Glutamatergic neuron (in vitro differentiated cells): ENCODE measurements around the gene ZNF484. TPM values are rescaled to one million over a fixed set of nuclear protein-coding genes. Genes with fewer than 3 reads are reported as not detected.
"Not testable (repeated sequence)": the region's sequence is repeated elsewhere in the genome, so short reads cannot be mapped to it uniquely, and the experiment has no call there.

Source experiments
- DNase-seq: peaks from one replicate; pipeline ENCODE4 v3.0.0; 2022
- H3K27ac Mint-ChIP-seq: one replicate; pipeline ENCODE4 v1.8.0; 2020; ENCODE audit warnings: mild to moderate bottlenecking, mixed read lengths, inconsistent platforms; ENCODE audit not compliant: unreplicated experiment
- H3K27me3 Mint-ChIP-seq: one replicate; pipeline ENCODE4 v1.8.0; 2020; ENCODE audit warnings: mild to moderate bottlenecking, moderate library complexity, mixed read lengths, inconsistent platforms; ENCODE audit not compliant: unreplicated experiment
- H3K36me3 Mint-ChIP-seq: one replicate; pipeline ENCODE4 v1.8.0; 2020; ENCODE audit warnings: mild to moderate bottlenecking, mixed read lengths, inconsistent platforms; ENCODE audit not compliant: unreplicated experiment
- H3K4me1 Mint-ChIP-seq: one replicate; pipeline ENCODE4 v1.8.0; 2020; ENCODE audit warnings: mild to moderate bottlenecking, low read depth, mixed read lengths, inconsistent platforms; ENCODE audit not compliant: unreplicated experiment
- H3K4me3 Mint-ChIP-seq: one replicate; pipeline ENCODE4 v1.8.0; 2020; ENCODE audit warnings: mild to moderate bottlenecking, mixed read lengths, inconsistent platforms; ENCODE audit not compliant: unreplicated experiment
- H3K9me3 Mint-ChIP-seq: one replicate; pipeline ENCODE4 v1.8.0; 2020; ENCODE audit warnings: mild to moderate bottlenecking, moderate library complexity, mixed read lengths, inconsistent platforms; ENCODE audit not compliant: unreplicated experiment
- total RNA-seq: library from RNA; stranded (reverse); fragmentation: NEBNext Ultra II Directional; extraction: Animal tissue kit (Norgen Biotek cat#: 25700); gene quantifications from one replicate; pipeline ENCODE4 v1.2.1, GENCODE V29; 2021; ENCODE audit not compliant: unreplicated experiment
- TF ChIP-seq, protein P1 (sequence below): fragments of 200-600 bp; sonication (generic); IDR thresholded peaks from one replicate; pipeline ENCODE4 v1.5.0; 2021; ENCODE audit not compliant: partially characterized antibody, unreplicated experiment

ZNF484 gene
- total RNA-seq, 1 donor from 2014 or later, result 14.4 TPM

DNA sequence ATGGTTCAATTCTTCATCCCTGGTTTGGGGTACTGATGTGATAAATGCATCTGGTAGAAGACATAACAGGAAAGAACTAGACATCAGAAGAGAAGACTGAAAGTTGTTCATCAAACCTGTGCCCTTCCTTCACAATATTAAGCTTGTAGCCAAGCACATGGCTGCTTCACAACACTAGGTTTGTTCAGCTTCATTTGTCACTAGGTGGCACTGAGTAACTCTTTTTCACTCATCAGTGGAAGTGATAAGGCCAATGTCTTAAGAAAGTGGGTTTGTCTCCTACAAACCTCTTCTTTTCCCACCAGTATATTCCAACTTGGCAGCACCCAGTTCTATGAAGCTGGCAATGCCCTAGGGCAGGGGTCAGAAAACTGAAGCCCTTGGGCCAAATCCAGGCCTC lies 26.9 kb downstream of the ZNF484 start:
- no peaks in the 10 kb centered on the region for H3K27me3 Mint-ChIP-seq
- no peak overlapping the region for H3K27ac Mint-ChIP-seq
- TF ChIP-seq, protein P1, sequence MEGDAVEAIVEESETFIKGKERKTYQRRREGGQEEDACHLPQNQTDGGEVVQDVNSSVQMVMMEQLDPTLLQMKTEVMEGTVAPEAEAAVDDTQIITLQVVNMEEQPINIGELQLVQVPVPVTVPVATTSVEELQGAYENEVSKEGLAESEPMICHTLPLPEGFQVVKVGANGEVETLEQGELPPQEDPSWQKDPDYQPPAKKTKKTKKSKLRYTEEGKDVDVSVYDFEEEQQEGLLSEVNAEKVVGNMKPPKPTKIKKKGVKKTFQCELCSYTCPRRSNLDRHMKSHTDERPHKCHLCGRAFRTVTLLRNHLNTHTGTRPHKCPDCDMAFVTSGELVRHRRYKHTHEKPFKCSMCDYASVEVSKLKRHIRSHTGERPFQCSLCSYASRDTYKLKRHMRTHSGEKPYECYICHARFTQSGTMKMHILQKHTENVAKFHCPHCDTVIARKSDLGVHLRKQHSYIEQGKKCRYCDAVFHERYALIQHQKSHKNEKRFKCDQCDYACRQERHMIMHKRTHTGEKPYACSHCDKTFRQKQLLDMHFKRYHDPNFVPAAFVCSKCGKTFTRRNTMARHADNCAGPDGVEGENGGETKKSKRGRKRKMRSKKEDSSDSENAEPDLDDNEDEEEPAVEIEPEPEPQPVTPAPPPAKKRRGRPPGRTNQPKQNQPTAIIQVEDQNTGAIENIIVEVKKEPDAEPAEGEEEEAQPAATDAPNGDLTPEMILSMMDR, result no peak
- DNase-seq, result no peak
- peaks cover 47% of the 10 kb centered on the region for H3K36me3 Mint-ChIP-seq
- H3K4me3 Mint-ChIP-seq, result no peak overlapping the region
- H3K9me3 Mint-ChIP-seq, result peaks cover 11% of the 10 kb centered on the region
- H3K4me1 Mint-ChIP-seq, result peaks cover 2% of the 10 kb centered on the region

DNA sequence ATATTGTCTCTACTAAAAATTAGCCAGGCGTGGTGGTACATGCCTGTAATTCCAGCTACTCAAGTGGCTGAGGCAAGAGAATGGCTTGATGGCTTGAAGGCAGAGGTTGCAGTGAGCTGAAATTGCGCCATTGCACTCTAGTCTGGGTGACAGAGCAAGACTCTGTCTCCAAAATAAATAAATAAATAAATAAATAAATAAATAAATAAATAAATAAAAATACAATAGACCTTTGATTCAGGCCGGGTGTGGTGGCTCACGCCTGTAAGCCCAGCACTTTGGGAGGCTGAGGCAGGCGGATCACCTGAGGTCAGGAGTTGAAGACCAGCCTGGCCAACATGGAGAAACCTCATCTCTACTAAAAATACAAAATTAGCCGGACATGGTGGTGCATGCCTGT lies 29.1 kb downstream of the ZNF484 start:
- not testable (repeated sequence) for H3K4me3 Mint-ChIP-seq, H3K27ac Mint-ChIP-seq, H3K4me1 Mint-ChIP-seq, H3K27me3 Mint-ChIP-seq, DNase-seq
- H3K9me3 Mint-ChIP-seq, result peaks cover 11% of the 10 kb centered on the region
- peaks cover 61% of the 10 kb centered on the region for H3K36me3 Mint-ChIP-seq

DNA sequence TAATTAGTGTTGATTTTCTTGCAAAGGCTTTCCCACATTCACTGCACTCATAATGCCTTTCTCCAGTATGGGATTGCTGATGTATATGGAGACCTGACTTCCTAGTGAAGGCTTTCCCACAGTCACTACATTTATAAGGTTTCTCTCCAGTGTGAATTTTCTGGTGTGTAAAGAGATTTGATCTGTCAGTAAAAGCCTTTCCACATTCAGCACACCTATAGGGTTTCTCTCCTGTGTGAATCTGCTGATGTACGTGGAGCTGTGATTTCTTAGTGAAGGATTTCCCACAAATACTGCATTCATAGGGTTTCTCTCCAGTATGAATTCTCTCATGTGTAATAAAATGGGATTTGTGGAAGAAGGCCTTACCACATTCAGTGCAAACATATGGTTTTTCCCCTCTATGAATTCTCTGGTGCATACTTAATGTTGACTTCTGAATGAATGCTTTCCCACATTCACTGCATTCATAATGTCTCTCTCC lies 31.1 kb downstream of the ZNF484 start:
- Mint-ChIP-seq H3K36me3 (peaks cover 61% of the 10 kb centered on the region), H3K27me3 (no peaks in the 10 kb centered on the region), H3K4me1 (no peaks in the 10 kb centered on the region), H3K4me3 (no peak overlapping the region), H3K27ac (no peak overlapping the region), H3K9me3 (peaks cover 14% of the 10 kb centered on the region)
- TF ChIP-seq, protein P1, result no peak
- DNase-seq, result no peak

DNA sequence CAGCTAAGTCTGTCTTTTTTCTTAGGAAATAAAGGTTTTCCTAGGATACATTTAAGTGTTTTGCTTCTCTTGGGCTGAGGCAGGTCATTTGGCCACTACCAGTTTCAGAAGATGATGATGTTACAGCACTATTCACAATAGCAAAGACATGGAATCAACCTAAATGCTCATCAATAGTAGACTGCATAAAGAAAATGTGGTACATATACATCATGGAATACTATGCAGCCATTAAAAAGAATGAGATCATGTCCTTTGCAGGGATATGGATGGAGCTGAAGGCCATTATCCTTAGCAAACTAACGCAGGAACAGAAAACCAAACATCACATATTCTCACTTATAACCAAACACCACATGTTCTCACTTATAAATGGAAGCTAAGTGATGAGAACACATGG lies 39.4 kb downstream of the ZNF484 start:
- not testable (repeated sequence) for H3K27ac Mint-ChIP-seq, H3K4me1 Mint-ChIP-seq, H3K4me3 Mint-ChIP-seq, H3K27me3 Mint-ChIP-seq, DNase-seq
- H3K9me3 Mint-ChIP-seq, result peaks cover 12% of the 10 kb centered on the region
- H3K36me3 Mint-ChIP-seq, result peaks cover 41% of the 10 kb centered on the region

DNA sequence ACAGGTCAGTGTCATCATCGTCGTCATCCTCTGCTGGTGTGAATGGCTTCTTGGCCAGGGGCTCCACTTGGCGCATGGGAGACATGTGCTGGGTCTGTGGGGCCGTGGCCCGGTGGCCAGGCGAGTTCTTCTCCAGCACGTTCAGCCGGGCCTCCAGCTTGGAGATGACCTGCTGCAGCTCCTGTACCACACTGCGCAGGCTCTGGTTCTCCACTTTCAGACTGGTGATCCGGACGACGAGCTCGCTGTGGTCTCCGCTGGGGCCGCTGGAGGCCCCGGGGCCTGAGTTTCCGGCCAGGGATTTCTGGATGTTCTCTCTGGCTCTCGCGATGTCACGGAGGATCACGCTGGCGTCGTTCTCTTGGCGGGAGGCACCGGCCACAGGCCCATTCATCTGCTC lies 40.6 kb downstream of the ZNF484 start:
- peaks cover 39% of the 10 kb centered on the region for H3K36me3 Mint-ChIP-seq
- TF ChIP-seq, protein P1, result no peak
- no peak for DNase-seq
- no peak overlapping the region for H3K4me3 Mint-ChIP-seq
- no peak overlapping the region for H3K27ac Mint-ChIP-seq
- H3K9me3 Mint-ChIP-seq, result peaks cover 10% of the 10 kb centered on the region
- H3K27me3 Mint-ChIP-seq, result peaks cover 3% of the 10 kb centered on the region
- H3K4me1 Mint-ChIP-seq, result no peaks in the 10 kb centered on the region

DNA sequence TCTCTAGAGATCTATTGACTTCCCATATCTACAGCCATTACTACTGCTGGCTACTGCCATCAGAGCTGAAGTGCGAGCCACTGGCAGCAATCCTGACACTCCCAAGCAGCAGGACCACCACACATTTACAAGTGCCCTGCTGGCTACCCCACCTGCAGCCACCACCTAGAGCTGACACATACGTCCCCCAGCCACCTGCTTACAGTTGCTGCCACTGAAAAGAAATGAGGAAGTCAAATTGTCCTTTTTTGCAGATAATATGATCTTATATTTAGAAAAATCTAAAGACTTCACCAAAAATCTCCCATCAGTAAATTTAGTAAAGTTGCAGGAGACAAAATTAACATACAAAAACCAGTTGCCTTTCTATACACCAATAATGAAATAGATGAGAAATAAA lies 48.4 kb downstream of the ZNF484 start:
- TF ChIP-seq, protein P1, result no peak
- Mint-ChIP-seq H3K4me3 (no peak overlapping the region), H3K36me3 (peaks cover 22% of the 10 kb centered on the region), H3K4me1 (no peaks in the 10 kb centered on the region), H3K9me3 (peaks cover 4% of the 10 kb centered on the region), H3K27ac (peak overlapping the region; percentile 7), H3K27me3 (no peaks in the 10 kb centered on the region)
- no peak for DNase-seq

DNA sequence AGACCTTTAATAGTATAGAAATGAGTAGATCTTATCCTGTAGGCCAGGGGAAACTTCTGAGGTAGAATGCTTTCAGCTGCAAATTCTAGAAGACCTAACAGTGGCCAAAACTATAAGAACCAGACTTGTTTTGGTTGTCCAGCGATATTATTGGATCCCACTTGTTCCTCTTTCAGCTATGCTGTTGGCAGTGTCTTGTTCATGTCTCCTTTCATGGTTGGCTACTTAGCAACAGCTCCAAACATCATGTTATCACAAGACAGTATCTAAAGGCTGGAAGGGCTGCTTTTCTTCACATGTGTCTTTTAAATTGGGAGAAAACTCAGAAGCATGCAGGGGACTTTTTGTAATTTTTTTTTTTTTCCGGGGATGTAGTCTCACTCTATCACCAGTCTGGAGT lies 52.8 kb downstream of the ZNF484 start:
- H3K9me3 Mint-ChIP-seq, H3K36me3 Mint-ChIP-seq, H3K4me3 Mint-ChIP-seq, H3K4me1 Mint-ChIP-seq, DNase-seq, H3K27me3 Mint-ChIP-seq, H3K27ac Mint-ChIP-seq: not testable (repeated sequence)
